ENCODE measurements around the gene U2AF2.
"Not testable (repeated sequence)": the region's sequence is repeated elsewhere in the genome, so short reads cannot be mapped to it uniquely, and the experiment has no call there.

- not testable (repeated sequence) for TF ChIP-seq CTCF (IDR thresholded peaks at IDR 0.05; ENCODE audit: poor library complexity); EZH2 (IDR thresholded peaks at IDR 0.05; ENCODE audit: borderline replicate concordance)
These were observed 63.3 kb downstream of the U2AF2 start for GRCh38 chr19:55717879-55718711.

Data from hepatocyte (in vitro differentiated cells).